Measurements from ENCODE around the gene PPP2R3A.
A peak's percentile ranks its signal among the peaks of the same experiment; 100 is the strongest.
"Not testable (repeated sequence)": the region's sequence is repeated elsewhere in the genome, so short reads cannot be mapped to it uniquely, and the experiment has no call there.

PPP2R3A gene

DNA sequence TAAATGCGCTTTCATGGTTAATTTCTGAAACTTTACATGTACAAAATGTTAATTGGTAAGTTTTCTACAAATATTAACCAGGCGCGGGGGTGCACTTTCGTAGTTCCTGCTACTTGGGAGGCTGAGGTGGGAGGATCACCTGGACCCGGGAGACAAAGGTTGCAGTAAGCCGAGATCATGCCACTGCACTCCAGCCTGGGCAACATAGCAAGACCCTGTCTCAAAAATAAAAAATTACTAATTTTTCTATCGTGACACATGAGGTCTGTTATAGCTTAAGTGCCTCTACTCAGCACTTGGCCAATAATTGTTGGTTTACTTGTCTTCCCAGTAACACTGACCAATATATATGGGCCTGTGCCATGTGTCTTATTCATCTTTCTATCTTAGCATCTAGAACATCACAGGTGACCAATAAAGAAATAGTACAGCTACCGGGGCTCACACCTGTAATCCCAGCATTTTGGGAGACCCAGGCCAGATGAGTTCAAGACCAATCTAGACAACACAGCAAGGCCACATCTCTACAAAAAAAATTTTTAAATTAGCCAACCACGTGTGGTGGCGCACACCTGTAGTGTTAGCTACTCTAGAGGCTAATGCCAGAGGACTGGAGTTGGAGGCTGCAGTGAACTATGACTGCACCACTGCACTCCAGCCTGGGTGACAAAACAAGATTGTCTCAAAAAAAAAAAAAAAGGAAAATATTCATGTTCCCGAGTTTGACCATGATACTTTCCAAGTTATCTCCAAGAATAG is 224.5 kb downstream of the PPP2R3A start:
- TF ChIP-seq, protein P1, sequence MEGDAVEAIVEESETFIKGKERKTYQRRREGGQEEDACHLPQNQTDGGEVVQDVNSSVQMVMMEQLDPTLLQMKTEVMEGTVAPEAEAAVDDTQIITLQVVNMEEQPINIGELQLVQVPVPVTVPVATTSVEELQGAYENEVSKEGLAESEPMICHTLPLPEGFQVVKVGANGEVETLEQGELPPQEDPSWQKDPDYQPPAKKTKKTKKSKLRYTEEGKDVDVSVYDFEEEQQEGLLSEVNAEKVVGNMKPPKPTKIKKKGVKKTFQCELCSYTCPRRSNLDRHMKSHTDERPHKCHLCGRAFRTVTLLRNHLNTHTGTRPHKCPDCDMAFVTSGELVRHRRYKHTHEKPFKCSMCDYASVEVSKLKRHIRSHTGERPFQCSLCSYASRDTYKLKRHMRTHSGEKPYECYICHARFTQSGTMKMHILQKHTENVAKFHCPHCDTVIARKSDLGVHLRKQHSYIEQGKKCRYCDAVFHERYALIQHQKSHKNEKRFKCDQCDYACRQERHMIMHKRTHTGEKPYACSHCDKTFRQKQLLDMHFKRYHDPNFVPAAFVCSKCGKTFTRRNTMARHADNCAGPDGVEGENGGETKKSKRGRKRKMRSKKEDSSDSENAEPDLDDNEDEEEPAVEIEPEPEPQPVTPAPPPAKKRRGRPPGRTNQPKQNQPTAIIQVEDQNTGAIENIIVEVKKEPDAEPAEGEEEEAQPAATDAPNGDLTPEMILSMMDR (IDR thresholded peaks at IDR 0.05; ENCODE audit: borderline replicate concordance, insufficient read depth, low read depth, low read length), result no peak
- H3K4me3 ChIP-seq (ENCODE audit: low read depth, low read length), result no peak overlapping the region

DNA sequence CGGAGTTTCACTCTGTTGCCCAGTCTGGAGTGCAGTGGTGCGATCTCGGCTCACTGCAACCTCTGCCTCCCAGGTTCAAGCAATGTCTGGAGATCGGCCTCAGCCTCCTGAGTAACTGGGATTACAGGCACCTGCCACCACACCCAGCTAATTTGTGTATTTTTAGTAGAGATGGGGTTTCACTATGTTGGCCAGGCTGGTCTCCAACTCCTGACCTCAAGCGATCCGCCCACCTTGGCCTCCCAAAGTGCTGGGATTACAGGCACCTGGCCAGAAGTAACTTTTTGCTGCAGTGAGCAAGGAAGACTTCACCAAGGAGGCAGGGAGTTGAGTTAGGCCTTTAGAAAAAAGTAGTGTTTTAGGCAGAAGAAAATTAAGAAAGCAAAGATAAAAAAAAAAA is 226.7 kb downstream of the PPP2R3A start:
- H3K4me3 ChIP-seq (ENCODE audit: low read depth, low read length), result not testable (repeated sequence)

DNA sequence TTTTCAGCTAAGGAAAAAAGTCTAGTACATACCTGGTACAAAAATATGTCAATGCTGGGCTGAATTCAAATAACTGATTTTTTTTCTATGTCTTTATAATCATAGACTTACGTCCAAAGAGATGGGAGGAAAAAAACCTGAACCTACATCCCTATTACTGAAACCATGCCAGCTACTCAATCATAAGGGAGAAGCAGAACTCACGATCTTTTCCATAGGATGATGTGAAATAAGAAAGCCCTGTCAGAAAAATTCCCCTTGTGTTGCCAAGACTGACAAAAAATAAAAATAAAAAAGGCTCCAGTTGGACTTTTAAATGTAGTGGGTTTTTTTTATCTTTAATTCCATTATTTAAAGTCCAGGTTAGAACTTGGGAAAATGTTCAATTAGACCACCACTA is 227.3 kb downstream of the PPP2R3A start:
- H3K4me3 ChIP-seq (ENCODE audit: low read depth, low read length), result peak overlapping the region; percentile 97
- TF ChIP-seq, protein P1 (IDR thresholded peaks at IDR 0.05; ENCODE audit: borderline replicate concordance, insufficient read depth, low read depth, low read length), result no peak

DNA sequence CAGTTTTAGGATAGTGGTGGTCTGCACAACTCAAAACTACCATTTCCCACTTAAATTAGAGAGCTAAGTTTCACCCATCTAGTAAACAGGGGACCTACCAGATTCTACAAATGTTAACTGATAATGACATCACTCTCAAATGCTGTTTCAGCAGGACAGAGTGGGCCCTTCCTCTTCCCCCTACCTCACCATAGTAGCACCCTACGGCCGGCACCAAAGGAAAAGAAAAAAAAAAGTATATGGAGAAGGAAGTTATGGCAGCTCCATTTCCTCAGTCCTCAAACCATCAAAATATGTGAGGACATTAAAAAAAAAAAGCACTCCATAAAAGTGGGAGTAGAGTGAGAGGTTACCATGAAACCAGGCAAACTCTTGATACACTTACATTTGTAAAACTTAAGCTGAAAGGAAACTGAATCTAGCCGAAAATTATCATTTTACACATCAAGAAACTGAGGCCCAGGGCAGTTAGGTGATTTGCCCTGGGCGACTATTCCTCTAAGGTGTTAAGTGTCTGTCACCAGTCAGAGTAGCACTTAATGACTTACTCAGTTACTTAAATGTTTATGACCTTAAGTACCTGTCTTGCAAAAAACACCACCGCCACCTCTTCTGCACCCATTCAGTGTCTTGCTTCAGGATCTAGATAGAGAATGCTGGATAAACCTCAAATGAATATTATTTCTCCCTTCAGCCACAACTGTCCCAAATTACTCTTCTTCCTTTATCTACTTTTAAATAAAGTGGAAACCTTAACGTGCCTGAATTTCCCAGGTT is 227.9 kb downstream of the PPP2R3A start:
- TF ChIP-seq, protein P1 (IDR thresholded peaks at IDR 0.05; ENCODE audit: borderline replicate concordance, insufficient read depth, low read depth, low read length), result no peak
- peak overlapping the region; percentile 97 for H3K4me3 ChIP-seq (ENCODE audit: low read depth, low read length)

DNA sequence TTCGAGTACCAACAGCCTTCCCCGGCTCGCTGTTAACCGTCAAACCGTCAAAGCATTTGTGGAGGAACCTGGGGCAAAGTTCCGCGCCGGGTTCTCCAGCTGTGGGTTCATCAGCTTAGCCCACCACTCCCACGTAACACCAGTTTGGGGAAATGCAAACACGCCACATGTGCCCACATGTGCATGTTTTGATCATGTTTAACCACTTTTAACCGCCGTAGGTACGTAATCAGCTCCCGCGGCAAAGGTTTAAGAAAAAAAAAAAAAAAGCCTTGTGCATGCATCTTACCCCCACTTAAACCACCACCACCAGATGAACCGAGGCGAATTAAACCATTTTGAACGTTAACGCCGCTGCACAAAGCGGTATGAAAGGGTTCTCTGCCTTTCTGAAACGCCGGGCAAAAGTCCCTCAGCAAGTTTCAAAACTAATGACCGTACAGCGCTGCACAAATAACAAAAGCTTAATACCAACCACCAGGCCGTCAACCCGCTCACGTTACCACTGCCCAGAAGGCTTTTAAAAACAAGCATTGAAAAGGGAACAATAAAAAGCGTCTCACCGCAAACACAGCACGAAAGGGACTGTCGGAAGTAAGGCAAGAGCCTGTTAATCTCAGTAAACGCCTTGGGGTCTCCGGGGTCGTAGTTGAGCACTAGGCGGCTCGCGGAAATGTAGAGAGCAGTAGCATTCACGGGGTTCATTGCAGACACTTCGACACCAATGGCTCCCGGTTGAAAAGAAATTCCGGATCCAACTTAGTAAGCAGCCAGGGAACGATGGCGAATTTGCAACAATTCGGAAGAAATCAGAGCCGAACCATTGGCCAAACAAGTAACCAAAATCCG is 229.1 kb downstream of the PPP2R3A start:
- peak overlapping the region; percentile 97 for H3K4me3 ChIP-seq (ENCODE audit: low read depth, low read length)
- TF ChIP-seq, protein P1 (IDR thresholded peaks at IDR 0.05; ENCODE audit: borderline replicate concordance, insufficient read depth, low read depth, low read length), result no peak

DNA sequence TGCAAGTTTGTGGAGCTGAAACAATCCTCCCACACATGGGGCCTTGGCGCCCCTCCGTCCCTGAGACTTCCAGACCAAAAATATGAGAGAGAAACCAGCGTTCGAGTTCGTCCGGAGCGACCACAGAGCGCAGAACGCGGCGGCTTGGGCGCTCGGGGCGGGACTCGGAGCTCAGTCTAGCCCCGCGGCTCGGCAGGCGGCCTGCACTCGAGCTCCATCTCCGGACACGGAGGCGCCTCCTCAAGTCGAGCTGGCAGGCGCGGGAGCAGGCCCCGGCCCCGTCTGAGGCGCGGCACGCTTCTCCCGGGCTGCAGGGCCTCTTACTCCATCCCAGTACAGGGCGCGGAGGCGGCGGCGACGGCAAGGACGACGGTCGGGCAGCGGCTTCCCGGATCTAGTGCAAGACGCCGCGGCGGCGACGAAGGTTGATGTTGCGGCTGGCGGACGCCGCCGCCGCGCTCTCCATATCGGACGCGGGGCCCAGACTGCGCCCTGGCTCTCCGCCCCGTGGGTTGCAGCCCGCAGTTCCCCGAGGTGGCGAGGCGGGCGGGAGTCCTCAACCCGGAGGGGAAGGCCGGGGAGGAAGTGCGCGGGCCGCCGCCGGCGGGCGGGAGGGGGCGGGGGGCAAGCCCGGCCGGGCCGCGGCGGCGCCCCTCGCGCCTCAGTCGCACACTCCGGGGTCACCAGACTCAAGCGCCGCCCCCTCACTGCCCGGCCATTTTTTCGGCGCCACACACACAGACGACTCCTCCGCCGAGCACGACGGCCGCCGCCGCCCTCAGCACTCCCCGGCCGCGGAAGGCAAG is 229.9 kb downstream of the PPP2R3A start:
- peak overlapping the region; percentile 97 for H3K4me3 ChIP-seq (ENCODE audit: low read depth, low read length)
- TF ChIP-seq, protein P1 (IDR thresholded peaks at IDR 0.05; ENCODE audit: borderline replicate concordance, insufficient read depth, low read depth, low read length), result no peak

DNA sequence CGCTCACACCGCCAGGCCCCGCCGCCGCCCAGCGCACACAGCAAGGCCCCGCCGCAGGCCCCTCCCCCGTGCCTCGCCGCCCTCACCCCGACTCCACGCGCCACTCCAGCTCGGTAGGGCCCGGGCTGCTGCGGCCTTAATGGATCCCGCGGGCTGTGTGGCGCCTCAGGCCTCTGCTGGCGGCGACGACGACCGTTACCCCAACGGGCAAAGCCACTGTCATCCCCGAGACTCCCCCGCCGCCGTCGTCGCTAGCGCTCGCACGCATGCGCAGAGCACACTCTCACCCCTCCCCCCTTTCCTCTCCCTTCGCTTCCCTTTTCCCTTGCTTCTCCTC is 230.5 kb downstream of the PPP2R3A start, which contains the start of gene MSL2:
TSS of gene MSL2 (minus strand) at position 272 of the 337 bp plus-strand sequence. CDS start 1,222 bp downstream, outside the sequence.
- TF ChIP-seq, protein P1 (IDR thresholded peaks at IDR 0.05; ENCODE audit: borderline replicate concordance, insufficient read depth, low read depth, low read length), result no peak
- H3K4me3 ChIP-seq (ENCODE audit: low read depth, low read length), result peak within 1 kb of the TSS; percentile 97
